ENCODE data around the gene RFX6. TPM values are rescaled to one million over a fixed set of nuclear protein-coding genes. Genes with fewer than 3 reads are reported as not detected.

The RFX6 gene
- total RNA-seq, 1 experiment from 2014 or later, result not detected

DNA sequence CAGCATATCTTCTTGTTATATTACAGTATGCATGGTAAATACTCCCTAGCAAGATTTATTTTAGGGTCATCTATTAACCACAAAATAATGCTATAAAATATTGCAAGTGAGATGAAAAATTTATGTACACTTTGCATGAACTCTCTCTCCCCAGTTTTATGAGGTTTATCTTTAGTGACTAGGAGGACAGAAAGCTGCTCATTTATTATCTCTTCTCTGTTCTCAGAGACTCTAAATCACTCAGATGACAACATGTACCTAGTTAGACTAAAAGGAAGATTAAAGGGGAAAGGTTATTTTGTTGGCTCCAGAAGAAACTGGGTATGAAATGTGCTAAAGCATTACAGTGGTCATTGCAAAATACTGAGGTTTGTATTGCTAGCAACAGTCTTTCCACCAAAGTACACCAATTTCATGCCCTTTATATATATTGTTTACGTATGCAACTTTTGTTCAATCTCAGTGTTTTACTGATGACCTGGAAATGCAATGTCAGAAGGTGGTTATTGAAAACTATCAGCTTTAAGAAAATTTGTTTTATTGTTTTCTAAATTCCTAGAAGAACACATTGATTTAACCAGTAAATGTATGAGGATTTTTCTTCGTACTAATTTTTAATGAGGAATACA lies 11.8 kb downstream of the RFX6 start:
- DNase-seq (ENCODE audit: extremely low read depth, low read depth), result no peak

DNA sequence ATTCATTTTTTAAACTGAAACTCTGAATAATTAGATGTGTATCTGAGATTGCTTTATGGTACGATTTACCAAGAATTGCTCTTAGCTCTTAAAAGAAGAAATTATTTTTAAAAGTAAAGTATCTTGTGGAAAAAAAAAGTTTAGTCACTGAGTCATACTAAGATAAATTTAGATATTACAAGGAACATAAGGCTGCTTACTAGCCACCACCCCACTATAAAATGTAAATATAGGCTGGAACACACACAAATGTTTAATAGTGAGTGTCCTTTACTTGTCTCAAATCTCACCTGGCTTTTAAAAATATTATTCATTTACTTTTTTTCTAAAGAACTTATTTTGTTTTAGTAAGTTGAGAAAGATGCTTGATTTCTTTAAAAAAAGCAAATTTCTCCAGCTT lies 17.6 kb downstream of the RFX6 start:
- no peak for DNase-seq (ENCODE audit: extremely low read depth, low read depth)

DNA sequence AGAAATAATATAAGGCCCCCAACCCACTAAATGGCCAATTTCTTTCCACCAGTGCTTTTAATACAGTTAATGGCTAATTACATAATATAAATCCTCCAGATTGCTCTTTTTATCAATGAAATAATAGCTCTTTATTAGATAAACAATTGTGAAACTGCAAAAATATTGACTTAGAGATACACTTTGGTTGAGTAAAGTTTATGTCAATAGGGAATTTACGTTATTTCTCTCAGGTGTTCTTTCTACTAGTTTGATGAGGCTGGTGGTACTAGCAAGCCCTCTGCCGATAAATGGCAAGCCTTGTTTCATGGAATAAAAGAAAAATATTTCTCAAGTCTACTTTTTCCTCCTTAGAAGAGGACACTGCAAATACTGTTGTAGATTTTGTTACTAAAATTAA lies 18.9 kb downstream of the RFX6 start:
- DNase-seq (ENCODE audit: extremely low read depth, low read depth), result no peak

DNA sequence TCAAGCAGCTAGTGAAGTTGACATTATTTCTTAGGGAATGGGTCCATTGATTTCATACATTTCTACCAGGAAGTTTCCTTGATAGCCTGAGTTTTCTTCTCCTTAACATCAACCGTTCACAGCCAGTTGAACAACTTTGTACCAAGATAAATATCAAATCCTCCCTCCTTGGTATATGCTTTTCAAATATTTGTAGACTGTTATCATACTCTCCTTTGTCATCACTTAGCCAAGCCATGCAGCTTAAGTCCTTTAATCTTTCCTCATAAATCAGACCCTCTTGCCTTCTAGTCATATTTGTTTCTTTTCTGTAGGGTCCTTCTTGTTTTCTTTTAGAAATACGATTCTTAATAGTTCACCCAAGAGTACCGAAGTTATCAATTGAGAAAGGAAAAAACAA lies 25.6 kb downstream of the RFX6 start:
- no peak for DNase-seq (ENCODE audit: extremely low read depth, low read depth)

DNA sequence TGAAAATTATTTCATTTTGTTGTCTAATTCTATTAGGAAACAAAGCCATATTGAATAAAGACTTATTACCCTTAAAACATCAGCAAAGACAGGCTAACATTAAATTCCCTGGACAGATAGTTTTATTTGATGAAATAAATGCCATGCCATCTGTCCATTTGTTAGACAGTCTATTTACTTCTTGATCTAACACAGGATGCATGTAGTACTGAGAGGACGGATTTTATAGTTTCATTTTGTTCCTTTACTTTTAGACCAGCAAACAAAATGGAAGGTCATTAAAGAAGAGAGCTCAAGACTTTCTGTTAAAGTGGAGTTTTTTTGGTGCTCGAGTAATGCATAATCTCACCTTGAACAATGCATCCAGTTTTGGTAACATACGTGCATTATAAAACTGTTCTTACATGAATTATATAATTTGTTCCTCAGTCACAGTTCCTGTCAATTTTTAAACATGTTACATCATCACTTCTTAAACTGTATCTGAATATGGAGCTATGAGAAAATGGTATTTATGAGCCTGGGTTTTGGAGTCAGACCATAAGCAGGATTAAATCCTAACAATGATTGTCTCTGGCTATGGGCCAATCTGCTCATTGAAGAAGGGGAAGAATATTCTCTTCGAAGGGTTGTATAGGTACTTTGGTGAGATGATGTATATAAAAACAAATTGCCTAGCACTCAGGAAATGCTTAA lies 46.0 kb downstream of the RFX6 start:
- DNase-seq (ENCODE audit: extremely low read depth, low read depth), result no peak

DNA sequence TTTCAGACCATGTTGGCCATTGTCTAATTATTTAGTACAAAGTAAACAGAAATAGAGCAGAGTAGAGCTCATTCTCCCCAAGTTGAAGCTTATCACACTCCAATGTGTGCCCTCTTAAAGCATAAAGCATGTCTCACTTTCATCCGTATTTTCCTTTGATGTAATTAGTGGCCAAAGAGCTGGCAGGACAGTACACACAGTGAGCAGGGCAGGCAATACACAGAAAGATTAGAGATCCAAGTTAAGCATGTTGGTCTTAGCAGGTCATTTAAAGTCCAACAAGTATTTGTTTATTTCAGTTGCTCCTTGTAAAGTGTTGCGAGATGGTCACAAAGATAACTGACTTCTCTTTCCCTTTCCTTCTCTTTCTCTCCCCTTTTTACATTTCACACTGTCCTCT lies 47.2 kb downstream of the RFX6 start:
- DNase-seq (ENCODE audit: extremely low read depth, low read depth), result no peak

DNA sequence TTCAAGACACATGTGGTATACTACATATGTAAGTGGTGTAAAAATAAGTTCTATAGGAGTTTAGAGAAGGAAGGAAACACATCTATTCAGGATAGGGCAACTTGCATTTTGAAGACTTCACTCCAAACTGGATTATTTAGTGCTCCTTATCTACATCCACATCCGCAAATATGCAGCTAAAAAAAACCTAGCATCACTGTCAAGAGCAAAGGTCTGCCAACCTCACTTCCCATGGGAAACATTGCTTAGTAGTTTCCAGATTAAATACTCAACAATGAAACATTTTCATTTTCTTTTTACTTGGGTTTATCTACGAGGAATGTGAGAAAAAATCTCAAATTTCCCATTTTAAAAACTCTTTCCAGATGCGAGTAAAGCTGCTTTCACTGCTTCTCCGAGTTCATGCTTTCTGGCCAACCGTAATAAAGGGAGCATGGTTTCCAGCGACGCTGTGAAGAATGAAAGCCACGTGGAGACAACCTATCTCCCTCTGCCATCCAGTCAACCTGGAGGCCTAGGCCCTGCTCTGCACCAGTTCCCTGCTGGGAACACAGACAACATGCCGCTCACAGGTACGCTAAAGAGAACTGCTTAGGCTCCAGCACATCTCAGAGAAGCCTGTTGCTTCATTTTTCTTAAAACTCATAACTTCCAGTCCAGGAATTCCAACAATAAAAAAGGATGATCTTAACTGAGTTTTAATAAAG lies 48.2 kb downstream of the RFX6 start:
- no peak for DNase-seq (ENCODE audit: extremely low read depth, low read depth)

DNA sequence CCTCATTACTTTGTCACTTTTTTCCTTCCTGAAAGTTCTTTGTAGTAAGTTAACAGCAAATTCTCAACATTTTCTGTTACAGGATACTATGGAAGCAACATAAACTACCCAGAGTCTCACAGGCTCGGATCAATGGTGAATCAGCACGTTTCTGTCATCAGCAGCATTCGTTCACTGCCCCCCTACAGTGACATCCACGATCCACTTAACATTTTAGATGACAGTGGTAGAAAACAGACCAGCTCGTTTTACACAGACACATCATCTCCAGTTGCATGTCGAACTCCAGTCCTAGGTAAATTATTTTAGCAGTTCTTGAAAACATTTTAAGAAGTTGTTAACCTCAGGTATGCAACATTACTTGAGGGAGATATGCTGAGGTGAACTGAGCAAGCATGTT lies 51.6 kb downstream of the RFX6 start:
- no peak for DNase-seq (ENCODE audit: extremely low read depth, low read depth)

DNA sequence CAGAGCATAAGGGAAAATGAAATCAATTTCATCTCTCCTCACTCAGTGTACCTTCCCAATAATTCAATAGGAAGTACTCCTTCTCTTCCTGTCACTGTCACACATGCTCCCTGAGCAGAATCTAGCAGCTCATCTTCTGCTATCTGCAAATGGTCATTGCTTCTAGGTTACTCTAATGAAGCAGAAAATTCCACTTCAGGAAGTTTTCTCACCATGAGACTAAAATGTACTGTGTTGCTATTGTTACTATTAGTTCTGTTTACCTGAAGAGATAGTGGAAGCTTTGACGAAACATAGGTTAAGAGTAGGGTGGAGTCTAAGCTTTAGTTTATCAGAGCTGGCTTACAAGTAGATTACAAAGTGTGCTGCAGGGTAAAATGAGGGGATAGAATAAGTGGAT lies 52.8 kb downstream of the RFX6 start:
- no peak for DNase-seq (ENCODE audit: extremely low read depth, low read depth)

DNA sequence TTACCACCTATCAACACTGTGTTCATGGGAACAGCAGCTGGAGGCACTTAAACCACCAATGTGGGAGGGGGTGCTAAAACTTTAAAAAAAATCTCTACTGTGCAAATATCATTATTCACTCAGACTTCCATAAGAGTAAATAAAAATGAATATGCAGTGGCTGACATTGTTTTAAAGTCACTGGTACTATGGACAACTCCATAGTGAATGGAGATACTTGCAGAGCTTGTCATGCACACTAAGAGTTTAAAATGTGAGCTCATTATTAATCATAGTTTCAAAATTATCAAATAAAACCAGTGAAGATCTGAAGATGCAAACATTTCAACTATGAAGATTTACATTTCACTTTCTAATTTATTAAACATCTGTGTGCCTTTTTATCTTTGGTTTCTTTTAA lies 54.4 kb downstream of the RFX6 start:
- DNase-seq (ENCODE audit: extremely low read depth, low read depth), result no peak

DNA sequence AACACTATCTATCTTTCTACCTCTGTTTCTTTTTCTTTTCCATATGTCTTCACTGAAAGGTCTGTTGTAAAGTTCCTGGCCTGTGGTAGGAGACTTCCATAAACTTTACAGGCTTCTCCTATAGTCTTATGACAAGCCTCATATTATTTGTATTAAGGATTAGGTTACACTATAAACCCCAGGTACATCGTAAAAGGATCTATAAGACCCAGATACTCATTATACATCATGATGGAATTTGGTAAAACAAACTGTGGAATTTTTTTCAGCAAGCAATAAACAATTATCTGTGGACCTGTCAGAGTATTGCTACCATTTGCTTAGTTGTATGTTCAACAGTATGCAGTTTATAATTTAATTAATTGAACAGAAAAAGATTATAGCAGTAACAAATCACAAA lies 55.5 kb downstream of the RFX6 start:
- DNase-seq (ENCODE audit: extremely low read depth, low read depth), result no peak

DNA sequence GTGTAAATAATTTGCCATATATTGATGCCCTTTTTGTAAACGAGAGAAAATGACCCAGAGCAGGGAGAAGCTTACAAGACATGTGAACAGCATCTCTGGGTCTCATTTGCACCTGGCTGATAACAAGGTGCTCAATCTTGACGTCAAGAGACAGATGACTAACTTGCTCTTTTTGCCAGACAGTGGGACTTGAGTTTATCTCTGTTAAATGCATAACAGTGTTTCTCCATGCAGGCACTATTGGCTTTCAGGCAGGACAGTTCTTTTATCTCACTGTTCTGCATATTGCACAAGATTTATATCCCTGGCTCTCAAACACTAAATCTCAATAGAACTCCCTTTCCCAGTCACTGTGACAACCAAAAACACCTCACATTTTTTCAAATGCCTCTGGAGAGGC lies 56.4 kb downstream of the RFX6 start:
- DNase-seq (ENCODE audit: extremely low read depth, low read depth), result no peak

DNA sequence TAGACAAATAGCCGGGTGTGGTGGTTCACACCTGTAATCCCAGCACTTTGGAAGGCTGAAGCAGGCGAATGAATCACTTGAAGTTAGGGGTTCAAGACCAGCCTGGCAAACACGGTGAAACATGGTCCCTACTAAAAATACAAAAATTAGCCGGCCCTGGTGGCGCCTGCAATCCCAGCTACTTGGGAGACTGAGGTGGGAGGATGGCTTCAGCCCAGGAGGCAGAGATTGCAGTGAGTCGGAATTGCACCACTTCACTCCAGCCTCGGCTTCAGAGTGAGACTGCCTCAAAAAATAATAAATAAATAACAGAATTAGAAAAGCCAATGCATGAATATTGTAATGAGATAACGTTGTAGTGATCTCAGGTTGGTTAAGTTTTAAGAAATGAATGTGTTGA lies 61.3 kb downstream of the RFX6 start:
- DNase-seq (ENCODE audit: extremely low read depth, low read depth), result no peak

DNA sequence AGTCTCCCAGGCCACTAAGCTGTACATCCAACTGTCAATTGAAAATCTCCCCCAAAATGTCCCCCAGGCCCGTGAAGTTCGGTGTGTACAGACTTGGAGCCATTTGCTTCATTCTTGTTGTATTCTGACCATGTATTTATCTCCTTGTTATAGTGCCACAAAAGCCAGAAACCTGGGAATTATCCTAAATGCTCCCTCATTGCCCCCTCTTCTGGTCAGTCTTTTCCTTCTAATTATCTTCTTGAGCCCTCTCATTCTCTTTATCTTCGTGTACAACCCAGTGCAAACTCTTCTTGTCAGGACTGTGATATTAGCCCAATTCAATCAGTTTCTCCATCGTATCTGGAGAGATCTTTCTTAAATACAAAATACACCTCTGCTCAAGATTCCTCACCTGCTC lies 64.7 kb downstream of the RFX6 start:
- no peak for DNase-seq (ENCODE audit: extremely low read depth, low read depth)

DNA sequence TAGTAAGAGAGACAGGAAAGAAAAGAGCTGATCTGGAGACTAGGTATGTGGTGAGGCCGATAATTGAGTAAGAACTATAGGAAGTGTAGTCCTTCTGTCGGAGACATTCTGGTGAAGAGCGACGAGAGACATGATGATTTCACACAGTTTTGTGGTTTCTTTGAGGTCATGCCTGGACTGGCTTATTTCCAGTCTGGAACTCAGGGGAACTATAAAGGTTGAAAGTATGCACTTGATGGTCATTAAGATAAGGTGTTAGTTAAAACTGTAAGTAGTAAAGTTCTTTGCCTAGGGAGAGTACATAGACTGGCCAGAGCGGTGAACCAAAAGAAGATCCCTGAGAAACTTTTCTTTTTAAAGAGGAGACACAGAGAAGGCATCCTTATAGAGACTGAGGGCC lies 68.8 kb downstream of the RFX6 start:
- DNase-seq (ENCODE audit: extremely low read depth, low read depth), result no peak

DNA sequence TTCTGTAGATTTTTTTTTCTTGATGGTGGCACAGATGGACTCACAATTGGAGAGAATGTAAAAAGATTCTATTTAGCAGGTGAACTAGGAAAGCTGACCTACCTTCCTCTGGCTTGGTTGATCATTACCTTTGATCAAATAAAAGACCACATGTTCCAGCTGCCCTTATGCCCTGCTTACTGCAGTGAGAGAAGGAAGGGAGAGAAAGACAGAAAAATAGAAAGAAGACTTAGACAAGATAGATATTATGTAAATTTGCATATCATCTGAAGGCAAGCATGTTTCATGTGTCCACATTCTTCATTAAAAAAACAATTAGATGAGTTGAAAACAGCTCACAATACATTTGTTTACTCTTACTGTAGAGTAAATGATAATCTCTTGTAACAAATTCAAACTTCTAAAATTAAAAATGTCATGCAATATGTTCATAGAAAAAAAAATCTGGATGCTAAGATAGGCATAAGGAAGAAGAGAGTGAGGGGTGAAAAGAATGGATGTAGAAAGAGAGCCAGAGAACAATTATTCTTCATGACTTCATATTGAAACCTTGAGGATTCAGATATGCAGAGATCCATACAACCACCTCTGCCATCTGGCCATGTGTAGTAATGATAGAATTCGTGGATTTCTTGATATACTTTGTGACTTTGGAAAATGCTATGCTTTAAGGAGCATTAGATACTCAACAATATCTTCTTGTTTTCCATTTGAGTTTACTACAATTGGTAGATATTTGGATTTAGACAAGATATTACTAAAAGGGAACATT lies 71.7 kb downstream of the RFX6 start:
- DNase-seq (ENCODE audit: extremely low read depth, low read depth), result no peak

DNA sequence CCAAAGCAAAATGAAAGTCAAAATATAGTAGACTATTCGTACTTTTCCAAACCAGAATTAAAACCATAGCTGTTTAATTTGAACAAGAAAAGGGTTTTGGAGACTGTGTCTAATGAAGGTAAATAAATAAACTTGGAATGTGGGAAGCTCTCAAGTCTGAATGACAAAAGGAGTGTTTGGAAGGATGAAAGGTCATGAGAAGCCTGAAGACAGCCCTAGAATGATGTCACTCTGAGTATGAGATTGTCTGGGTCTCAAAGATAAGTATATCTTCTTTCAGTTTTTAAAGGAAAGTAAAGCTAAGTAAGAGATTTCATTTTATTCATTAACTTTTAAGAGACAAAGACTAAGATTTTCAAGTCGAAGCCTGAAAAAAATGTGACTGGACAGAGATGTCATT lies 72.9 kb downstream of the RFX6 start:
- DNase-seq (ENCODE audit: extremely low read depth, low read depth), result no peak

DNA sequence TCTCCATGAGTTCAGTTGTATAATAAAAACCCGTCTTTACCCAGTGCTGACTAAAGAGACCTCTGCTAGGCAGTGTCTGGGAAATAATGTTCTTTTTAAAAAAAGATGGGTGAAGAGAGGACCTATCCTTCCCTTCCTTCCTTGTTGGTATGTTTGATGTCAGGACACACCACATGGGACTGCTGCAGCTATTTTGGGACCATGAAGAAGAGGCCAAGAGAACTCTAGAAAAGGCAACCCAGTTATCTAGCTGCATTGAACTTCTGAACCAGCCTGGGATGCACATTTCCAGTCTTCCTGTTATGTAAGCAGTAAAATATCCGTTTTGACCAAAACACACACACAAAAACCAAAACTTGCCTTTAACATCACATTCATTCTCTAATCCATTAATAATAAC lies 77.3 kb downstream of the RFX6 start:
- no peak for DNase-seq (ENCODE audit: extremely low read depth, low read depth)

DNA sequence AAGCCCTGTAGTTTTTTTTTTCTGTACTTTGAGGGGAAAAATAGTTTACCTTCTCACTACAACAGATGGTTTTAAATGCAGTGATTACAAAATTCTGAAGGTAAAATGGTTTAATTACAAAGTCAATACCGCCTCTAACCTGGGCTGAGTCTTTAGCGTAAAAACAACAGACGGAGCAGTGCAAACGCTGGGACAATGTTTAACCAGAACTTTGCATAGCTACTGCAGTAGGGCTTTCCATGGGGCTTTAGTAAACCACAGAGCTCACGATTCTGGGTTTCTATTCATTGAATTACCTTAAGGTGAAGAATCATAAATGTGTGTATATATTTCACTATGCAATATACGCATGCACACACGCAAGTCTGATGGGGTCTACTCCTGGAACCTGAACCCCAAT lies 77.9 kb downstream of the RFX6 start:
- DNase-seq (ENCODE audit: extremely low read depth, low read depth), result no peak

DNA sequence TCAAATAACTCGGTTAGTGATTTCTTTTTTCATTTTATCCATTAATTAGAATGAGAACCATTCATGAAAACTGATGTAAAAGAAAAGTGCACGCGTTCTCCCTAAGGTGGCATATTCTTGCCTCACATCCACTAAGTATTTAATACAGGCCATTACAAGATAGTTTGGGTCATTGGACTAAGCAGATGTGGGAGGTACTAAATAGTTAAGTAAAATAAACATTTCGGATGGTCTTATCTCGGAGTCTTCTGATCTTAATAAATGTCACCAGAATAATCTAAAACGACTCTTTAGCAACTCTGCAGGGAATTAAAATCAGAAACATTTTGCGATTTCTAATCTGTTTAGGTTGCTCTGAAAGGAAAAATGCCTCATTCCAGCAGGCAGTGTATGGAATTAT lies 78.7 kb downstream of the RFX6 start:
- DNase-seq (ENCODE audit: extremely low read depth, low read depth), result no peak

DNA sequence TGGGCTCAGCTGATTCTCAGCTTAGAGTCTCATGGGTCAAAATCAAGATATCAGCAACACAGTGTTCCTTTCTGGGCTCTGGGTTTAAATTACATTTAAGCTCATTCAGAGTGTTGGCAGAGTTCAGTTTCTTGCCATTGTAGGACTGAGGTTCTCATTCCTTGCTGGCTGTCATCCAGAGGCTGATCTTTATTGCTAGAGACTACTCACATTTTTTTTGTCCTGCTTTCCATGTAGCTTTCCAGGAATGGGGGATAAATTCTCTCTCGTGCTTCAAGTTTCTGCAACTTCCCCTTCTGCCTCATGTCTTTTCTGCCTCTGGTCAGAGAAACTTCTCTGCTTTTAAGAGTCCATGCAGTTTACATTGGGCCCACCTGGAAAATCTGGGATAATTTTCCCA lies 86.9 kb downstream of the RFX6 start:
- DNase-seq (ENCODE audit: extremely low read depth, low read depth), result no peak

Data from NCI-H460 (cell line).